GM08714 (cell line): ENCODE data around the gene GPS1.

Experiments
- H3K4me3 ChIP-seq: fragments of 200-500 bp; sonication (Bioruptor generic); 2 replicates; pipeline ENCODE4 v1.5.1; 2014; ENCODE audit warnings: mild to moderate bottlenecking, low read length, inconsistent platforms
- ZNF274 ChIP-seq: IDR thresholded peaks from 2 replicates; pipeline ENCODE4 v1.6.1; 2012; ENCODE audit warnings: mild to moderate bottlenecking, low read depth, low read length

GPS1 gene

GRCh38 chr17:82011617-82012187, 40.0 kb upstream of the GPS1 start:
- H3K4me3 ChIP-seq = no peak overlapping the region
- TF ChIP-seq ZNF274 = no peak

- no peak overlapping the region for H3K4me3 ChIP-seq
- no peak for TF ChIP-seq ZNF274
These were observed 39.4 kb upstream of the GPS1 start for GRCh38 chr17:82012261-82012639.

- TF ChIP-seq ZNF274 = no peak
These were observed 38.9 kb upstream of the GPS1 start for GRCh38 chr17:82012640-82013295.

GRCh38 chr17:82013341-82013740, 38.4 kb upstream of the GPS1 start:
- no peak for TF ChIP-seq ZNF274
- H3K4me3 ChIP-seq = no peak overlapping the region

More at GRCh38 chr17:82012640-82013295, 38.9 kb upstream of the GPS1 start:
- no peak overlapping the region for H3K4me3 ChIP-seq

GRCh38 chr17:82013772-82014321, 37.9 kb upstream of the GPS1 start:
- TF ChIP-seq ZNF274 = no peak
- no peak overlapping the region for H3K4me3 ChIP-seq

GRCh38 chr17:82014432-82014831, 37.3 kb upstream of the GPS1 start:
- TF ChIP-seq ZNF274 = no peak
- H3K4me3 ChIP-seq = no peak overlapping the region

- TF ChIP-seq ZNF274 = no peak
- H3K4me3 ChIP-seq = no peak overlapping the region
These were observed 36.8 kb upstream of the GPS1 start for GRCh38 chr17:82014971-82015310.

GRCh38 chr17:82015311-82015971, 36.3 kb upstream of the GPS1 start:
- no peak for TF ChIP-seq ZNF274

GRCh38 chr17:82016061-82016874, 35.4 kb upstream of the GPS1 start:
- H3K4me3 ChIP-seq = no peak overlapping the region
- no peak for TF ChIP-seq ZNF274

More at GRCh38 chr17:82015311-82015971, 36.3 kb upstream of the GPS1 start:
- no peak overlapping the region for H3K4me3 ChIP-seq

- no peak overlapping the region for H3K4me3 ChIP-seq
- no peak for TF ChIP-seq ZNF274
These were observed 34.7 kb upstream of the GPS1 start for GRCh38 chr17:82016875-82017459.

GRCh38 chr17:82017612-82018151, 34.0 kb upstream of the GPS1 start:
- no peak overlapping the region for H3K4me3 ChIP-seq
- no peak for TF ChIP-seq ZNF274

GRCh38 chr17:82018152-82018988, 33.3 kb upstream of the GPS1 start:
- no peak for TF ChIP-seq ZNF274
- H3K4me3 ChIP-seq = no peak overlapping the region

GRCh38 chr17:82018989-82019689, 32.6 kb upstream of the GPS1 start:
- TF ChIP-seq ZNF274 = no peak
- no peak overlapping the region for H3K4me3 ChIP-seq
